GM18511 (cell line): Measurements from ENCODE around the gene NUAK2.

ENCODE experiments used
- ATAC-seq: cut with Tn5 transposase; IDR thresholded peaks from one replicate; pipeline ENCODE4 v1.9.1; 2021; ENCODE audit warnings: mild to moderate bottlenecking, moderate library complexity; ENCODE audit not compliant: unreplicated experiment

NUAK2 gene

DNA sequence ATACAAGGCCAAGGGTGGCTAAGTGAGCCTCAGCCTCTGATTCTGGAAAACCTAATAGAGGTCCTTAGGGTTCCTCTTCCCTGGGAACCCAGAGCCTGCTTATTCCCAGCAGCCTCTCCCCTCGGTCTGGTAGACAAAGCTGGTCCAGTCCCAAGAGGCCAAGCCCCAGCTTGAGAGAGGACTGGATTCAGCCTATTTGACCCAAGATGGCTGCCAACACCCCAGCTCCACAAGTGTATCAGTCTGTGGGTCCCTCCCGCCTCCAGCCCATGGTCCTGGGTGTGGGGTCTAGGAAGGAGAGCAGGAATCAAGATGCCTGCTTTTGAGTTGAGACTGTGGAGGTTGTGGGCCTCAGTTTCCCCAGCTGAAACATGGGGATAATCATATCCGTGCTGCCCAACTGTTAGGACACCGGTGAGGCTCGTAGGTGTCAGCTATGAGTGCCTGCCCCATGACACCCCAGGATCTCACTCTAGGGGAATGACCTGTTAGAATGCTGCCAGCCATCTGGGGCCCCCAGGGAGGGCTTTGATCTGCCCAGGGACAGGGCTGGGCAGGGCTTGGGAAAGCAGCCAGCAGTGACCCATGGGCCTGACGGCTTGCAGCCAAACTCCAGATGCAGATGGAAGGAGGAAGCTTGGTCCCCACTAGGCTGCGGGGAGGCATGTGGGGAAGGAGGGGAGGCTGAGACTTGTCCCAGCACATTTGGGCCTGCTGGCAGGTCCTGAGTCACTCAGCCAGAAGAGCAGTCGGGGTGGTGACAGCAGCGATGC lies 45.4 kb downstream of the NUAK2 start:
- no peak for ATAC-seq

DNA sequence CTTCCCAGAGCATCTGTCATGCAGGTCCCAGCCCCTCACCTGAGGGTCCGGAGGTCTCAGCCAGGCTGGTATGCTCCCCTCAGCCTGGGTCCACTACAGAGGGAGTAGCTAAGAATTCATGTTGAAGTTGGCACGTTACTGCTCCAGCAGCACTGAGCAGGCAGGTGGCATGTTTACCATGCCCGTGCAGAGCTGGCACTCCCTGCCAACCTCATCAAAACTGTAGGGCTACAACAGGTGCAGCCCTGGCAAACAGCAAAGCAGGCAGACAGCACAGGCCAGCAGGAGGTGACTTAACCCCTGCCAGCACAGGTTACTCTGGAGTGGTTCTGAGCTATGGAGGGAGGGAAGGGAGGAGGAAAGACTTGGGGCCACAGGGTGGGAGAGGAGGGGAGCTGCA lies 46.4 kb downstream of the NUAK2 start:
- ATAC-seq = no peak

DNA sequence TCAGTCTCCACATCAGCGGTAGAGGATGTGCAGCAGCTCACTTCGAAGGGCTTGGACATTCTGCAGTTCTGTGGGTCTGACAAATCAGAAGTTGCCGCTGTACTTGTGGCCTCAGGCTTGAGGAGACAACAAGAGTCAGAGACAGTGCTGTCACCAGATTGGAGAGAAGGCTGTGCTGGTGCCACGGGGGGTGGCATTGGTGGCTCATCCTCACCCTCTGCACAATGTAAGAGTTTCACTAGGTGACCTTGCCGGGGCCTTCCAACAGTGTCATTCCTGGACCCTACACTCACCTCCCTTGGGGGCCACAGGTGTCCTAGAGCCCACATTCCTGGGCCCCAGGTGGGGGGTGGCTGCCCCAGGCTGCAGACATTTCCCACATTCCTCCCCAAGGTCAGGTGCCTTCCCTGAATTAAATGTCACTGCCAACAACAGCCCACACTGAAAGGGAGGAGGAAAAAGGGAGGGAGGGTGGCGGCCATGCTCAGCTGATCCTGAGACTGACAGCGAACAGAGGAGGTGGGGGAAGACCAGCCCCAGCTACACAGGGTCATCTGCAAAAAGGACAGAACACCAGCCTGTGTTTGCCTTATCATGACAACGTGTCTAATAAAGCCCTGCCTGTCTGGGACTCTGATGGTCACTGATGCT lies 47.4 kb downstream of the NUAK2 start:
- ATAC-seq = no peak

DNA sequence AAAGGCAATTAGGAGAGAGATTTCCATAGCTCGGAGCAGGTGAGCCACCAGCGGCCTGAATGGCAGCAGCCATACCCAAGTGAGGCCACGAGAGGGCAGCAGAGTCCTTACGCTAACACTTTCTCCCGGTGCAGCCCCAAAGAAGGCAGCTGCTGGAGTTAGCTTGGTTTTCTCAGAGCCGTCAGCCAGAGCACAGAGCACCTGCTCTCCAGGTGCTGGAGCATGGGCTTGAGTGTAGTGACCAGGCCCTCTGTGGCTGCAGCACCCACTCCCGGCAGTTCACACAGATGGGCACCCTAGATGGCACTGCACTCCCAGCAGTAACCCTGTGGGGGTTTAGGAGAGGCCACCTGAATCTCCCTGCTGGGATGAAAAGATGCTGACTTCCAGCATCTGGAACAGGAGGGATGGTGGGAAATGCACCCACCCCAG lies 48.0 kb downstream of the NUAK2 start:
- peak; percentile 81 for ATAC-seq

GRCh38 chr1:205272536-205272935 lies 49.0 kb downstream of the NUAK2 start:
- ATAC-seq = no peak

DNA sequence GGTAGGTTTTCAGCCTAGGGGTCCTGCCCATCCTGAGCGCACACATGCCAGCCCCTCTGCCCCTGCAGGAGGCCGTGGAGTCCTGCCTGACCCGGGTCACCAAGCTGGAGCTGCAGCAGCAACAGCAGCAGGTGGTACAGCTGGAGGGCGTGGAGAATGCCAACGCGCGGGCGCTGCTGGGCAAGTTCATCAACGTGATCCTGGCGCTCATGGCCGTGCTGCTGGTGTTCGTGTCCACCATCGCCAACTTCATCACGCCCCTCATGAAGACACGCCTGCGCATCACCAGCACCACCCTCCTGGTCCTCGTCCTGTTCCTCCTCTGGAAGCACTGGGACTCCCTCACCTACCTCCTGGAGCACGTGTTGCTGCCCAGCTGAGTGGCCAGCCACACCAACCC lies 49.8 kb downstream of the NUAK2 start:
- ATAC-seq = no peak

- no peak for ATAC-seq
Observed at GRCh38 chr1:205271277-205271676, 50.3 kb downstream of the NUAK2 start.

GRCh38 chr1:205270764-205271163 lies 50.8 kb downstream of the NUAK2 start:
- no peak for ATAC-seq

DNA sequence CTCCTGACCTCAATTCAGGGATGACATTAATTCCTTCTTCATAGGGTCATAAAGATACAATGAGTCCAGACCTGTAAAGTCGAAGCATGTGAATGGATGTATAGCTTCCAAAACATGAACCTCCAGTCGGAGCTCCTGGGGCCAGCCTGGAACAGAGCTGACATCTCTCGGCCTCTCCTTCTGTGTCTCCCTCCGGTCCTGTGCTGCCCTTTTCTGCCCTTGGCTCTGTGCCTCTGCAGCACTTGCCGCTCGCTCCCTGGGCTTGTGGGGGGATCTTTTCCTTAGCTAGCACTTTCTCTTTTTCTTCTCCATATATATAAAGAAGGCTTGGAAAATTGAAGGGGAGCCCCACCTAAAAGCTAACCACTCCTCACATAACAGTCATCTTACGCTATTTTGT lies 51.3 kb downstream of the NUAK2 start:
- no peak for ATAC-seq

DNA sequence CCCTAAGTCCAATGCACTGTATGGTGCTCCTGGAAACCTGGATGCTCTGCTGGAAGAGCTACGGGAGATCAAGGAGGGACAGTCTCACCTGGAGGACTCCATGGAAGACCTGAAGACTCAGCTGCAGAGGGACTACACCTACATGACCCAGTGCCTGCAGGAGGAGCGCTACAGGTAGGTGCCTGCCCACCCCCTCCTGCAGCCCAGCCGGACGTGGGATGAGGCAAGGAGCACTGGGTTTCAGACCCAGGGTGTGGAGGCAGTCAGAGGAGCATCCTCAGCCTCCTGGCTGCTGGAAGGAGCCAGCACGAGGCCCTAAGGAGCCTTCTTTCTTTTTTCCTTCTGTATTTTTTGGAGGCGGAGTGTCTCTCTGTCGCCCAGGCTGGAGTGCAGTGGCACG lies 51.8 kb downstream of the NUAK2 start:
- no peak for ATAC-seq

DNA sequence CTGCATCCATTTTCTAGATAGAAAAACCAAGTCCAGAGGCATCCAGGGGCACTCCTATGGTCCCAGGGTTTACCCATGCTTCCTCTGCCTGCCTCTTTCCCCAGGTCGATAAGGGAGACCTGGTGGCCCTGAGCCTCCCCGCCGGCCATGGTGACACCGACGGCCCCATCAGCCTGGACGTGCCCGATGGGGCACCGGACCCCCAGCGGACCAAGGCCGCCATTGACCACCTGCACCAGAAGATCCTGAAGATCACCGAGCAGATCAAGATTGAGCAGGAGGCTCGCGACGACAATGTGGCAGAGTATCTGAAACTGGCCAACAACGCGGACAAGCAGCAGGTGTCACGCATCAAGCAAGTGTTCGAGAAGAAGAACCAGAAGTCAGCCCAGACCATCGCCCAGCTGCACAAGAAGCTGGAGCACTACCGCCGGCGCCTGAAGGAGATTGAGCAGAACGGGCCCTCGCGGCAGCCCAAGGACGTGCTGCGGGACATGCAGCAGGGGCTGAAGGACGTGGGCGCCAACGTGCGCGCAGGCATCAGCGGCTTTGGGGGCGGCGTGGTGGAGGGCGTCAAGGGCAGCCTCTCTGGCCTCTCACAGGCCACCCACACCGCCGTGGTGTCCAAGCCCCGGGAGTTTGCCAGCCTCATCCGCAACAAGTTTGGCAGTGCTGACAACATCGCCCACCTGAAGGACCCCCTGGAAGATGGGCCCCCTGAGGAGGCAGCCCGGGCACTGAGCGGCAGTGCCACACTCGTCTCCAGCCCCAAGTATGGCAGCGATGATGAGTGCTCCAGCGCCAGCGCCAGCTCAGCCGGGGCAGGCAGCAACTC lies 52.5 kb downstream of the NUAK2 start:
- ATAC-seq = no peak

DNA sequence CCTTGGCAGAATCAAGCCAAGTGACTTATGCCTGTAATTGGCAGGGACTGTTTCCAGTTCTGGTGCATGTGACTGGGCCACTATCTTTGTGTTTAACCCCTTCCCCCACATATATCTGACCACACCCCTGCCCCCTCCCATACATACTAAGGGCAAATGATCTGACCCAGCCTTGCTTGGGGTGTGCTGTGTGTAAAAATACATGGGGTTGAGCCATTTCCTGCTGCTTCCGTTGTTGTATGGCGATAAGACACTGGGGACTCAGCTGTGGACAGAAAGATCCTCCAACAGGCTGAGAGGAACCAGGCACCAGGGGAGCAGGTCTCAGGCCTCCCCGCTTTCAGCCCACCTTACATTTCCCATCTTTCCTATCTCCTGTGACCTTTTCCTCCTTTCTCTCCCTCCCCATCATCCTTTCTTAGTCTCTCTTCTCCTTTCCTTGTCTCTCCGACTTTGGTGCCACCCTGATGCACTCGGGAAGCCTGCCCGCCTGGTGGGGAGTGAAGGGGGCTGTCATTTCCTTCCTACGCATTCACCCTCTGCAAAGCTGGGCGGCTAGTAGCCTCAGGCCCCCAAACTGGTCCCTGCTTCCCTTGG lies 54.1 kb downstream of the NUAK2 start:
- no peak for ATAC-seq

- no peak for ATAC-seq
Observed at GRCh38 chr1:205266611-205267305, 54.8 kb downstream of the NUAK2 start.

GRCh38 chr1:205263580-205264190 lies 57.9 kb downstream of the NUAK2 start:
- ATAC-seq = no peak

DNA sequence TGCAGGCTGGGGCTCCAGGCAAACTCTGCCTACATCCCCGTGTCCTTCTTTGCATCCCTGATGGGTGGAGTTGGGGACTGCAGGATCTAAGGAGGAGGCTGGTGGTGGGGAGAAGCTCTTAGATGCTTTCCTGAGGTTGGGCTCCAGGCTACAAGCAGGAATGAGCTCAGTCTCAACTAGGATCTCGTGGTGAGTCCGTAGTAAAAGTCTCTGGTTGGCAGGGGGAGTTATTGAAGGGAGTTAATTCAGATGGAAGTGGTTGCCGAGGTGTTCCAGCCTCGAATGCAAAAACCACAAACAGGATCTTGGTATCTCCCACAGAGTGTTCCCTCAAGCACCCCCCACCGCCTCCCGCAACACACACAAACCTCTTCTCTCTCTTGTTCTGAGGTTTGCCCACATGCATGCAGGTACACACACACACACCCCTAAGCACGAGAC lies 58.8 kb downstream of the NUAK2 start:
- no peak for ATAC-seq

- no peak for ATAC-seq
Observed at GRCh38 chr1:205261946-205262691, 59.4 kb downstream of the NUAK2 start.

- no peak for ATAC-seq
Observed at GRCh38 chr1:205260948-205261732, 60.4 kb downstream of the NUAK2 start.

DNA sequence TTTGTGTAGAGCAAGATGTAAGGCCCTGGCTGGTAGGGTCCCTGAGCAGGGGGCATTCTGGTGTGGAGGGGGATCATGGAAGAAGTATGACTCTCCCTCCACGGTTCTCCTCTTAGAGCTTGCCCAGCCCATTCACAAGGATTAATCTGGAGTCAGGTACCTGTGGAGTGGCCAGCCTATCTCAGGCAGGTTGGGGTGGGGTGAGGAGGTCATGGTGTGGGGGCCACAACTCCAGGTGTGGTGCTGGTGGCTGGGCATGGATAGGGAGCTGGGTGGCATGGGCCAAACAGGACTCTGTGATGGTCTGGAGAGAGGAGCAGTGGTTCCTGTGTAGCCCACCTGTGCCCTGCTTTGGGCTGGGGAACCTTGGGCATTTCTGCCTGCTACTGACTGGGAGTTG lies 61.5 kb downstream of the NUAK2 start:
- no peak for ATAC-seq
